Endothelial cell of umbilical vein (primary cell): ENCODE results near the gene MIS18A. TPM values are rescaled to one million over a fixed set of nuclear protein-coding genes. Genes with fewer than 3 reads are reported as not detected.

Source experiments
- BruUV-seq: library from RNA; stranded (reverse); fragments of 400-500 nt; replicated peaks from 2 replicates; lab custom pipeline; 2021; lab: Mats Ljungman, UMichigan
- CTCF ChIA-PET: fragments of 300-600, 350-600 bp; sonication (Branson Sonifier 250); formaldehyde crosslinking; loops from one replicate; lab custom pipeline; 2021; ENCODE audit warnings: antibody characterized with exemption, inconsistent platforms; lab: Charles Lee
- POLR2A ChIA-PET: fragments of 300-600, 350-600 bp; sonication (Branson Sonifier 250); formaldehyde crosslinking; loops from one replicate; lab custom pipeline; 2021; ENCODE audit warnings: antibody characterized with exemption, inconsistent platforms; lab: Charles Lee
- DNase-seq: peaks from one replicate; pipeline ENCODE4 v3.0.0-alpha.2; 2011; ENCODE audit warnings: low read depth, low spot score
- FAIRE-seq: peaks from 2 replicates; lab custom pipeline; 2011; peaks lifted over from hg19 to GRCh38; lab: Jason Lieb, UNC
- H2AFZ ChIP-seq: 2 replicates; pipeline ENCODE4 v1.6.0; 2012; ENCODE audit warnings: low read depth, low read length, control low read depth, inconsistent platforms
- H3K27ac ChIP-seq: 2 replicates; pipeline ENCODE4 v1.5.1; 2011; ENCODE audit warnings: low read depth, mild to moderate bottlenecking, control low read depth, low read length, moderate library complexity; ENCODE audit not compliant: insufficient read depth
- H3K27me3 ChIP-seq, 2 experiments: 2 replicates each; pipeline versions ENCODE4 v1.6.0 to v1.6.1; 2011; ENCODE audit warnings: low read length in 2 of 2, mixed read lengths in 1 of 2; ENCODE audit not compliant: control insufficient read depth in 2 of 2, insufficient read depth in 2 of 2
- H3K36me3 ChIP-seq, 2 experiments: 2 replicates in 1 of 2; 3 replicates in 1 of 2; pipeline ENCODE4 v1.5.1; 2011; ENCODE audit warnings: low read length in 2 of 2, mild to moderate bottlenecking in 1 of 2, moderate library complexity in 1 of 2; ENCODE audit not compliant: control insufficient read depth in 2 of 2, insufficient read depth in 2 of 2; ENCODE audit errors: extremely low read depth in 1 of 2
- H3K4me1 ChIP-seq: 3 replicates; pipeline ENCODE4 v1.5.1; 2011; ENCODE audit warnings: mild to moderate bottlenecking, low read length; ENCODE audit not compliant: control insufficient read depth, insufficient read depth; ENCODE audit errors: extremely low read depth
- H3K4me2 ChIP-seq: 2 replicates; pipeline ENCODE4 v1.6.1; 2011; ENCODE audit warnings: low read length, control low read depth, mixed read lengths; ENCODE audit not compliant: insufficient read depth
- H3K4me3 ChIP-seq, 3 experiments: fragments of 200-600 bp in 1 of 3; sonication (generic), shearing (Covaris generic) in 1 of 3; replicated peaks in 1 of 3; 2 replicates each; pipeline ENCODE4 v1.5.1; 2011 to 2016; ENCODE audit warnings: control low read depth in 3 of 3, low read length in 3 of 3, mild to moderate bottlenecking in 2 of 3, inconsistent platforms in 1 of 3, low read depth in 1 of 3, moderate library complexity in 1 of 3; ENCODE audit not compliant: insufficient read depth in 1 of 3
- H3K79me2 ChIP-seq: 2 replicates; pipeline ENCODE4 v1.6.0; 2012; ENCODE audit warnings: low read length, inconsistent platforms; ENCODE audit not compliant: control insufficient read depth, insufficient read depth
- H3K9ac ChIP-seq: replicated peaks from 2 replicates; pipeline ENCODE3; 2011; ENCODE audit warnings: low read length, control low read depth; ENCODE audit not compliant: insufficient read depth; ENCODE audit errors: extremely low read depth
- H3K9me1 ChIP-seq: replicated peaks from 3 replicates; pipeline ENCODE4 v1.6.0; 2011; ENCODE audit warnings: mild to moderate bottlenecking, low read length; ENCODE audit not compliant: control insufficient read depth, insufficient read depth; ENCODE audit errors: extremely low read depth
- H3K9me3 ChIP-seq: replicated peaks from 2 replicates; pipeline ENCODE4 v1.5.1; 2012; ENCODE audit warnings: low read length, inconsistent platforms; ENCODE audit not compliant: control insufficient read depth, insufficient read depth
- H4K20me1 ChIP-seq: replicated peaks from 2 replicates; pipeline ENCODE3; 2011; ENCODE audit warnings: mild to moderate bottlenecking, low read length; ENCODE audit not compliant: control insufficient read depth, insufficient read depth; ENCODE audit errors: extremely low read depth
- CTCF ChIP-seq, 2 donors: IDR thresholded peaks; 1 replicate in 1 of 2; 2 replicates in 1 of 2; pipeline ENCODE4 v1.5.1; 2011; ENCODE audit warnings: low read length in 2 of 2, mild to moderate bottlenecking in 2 of 2, moderate library complexity in 2 of 2, control low read depth in 1 of 2, inconsistent platforms in 1 of 2, low read depth in 1 of 2; ENCODE audit not compliant: insufficient read depth in 1 of 2; ENCODE audit errors: extremely low read depth in 1 of 2
- EZH2 ChIP-seq: IDR thresholded peaks from 2 replicates; pipeline ENCODE4 v1.6.1; 2012; ENCODE audit warnings: borderline replicate concordance, low read depth, mild to moderate bottlenecking, moderate library complexity, low read length, inconsistent platforms; ENCODE audit not compliant: severe bottlenecking
- FOS ChIP-seq: IDR thresholded peaks from 2 replicates; pipeline ENCODE4 v1.6.1; 2011; ENCODE audit warnings: mild to moderate bottlenecking, low read length, moderate library complexity, borderline replicate concordance; ENCODE audit not compliant: insufficient read depth
- GATA2 ChIP-seq: IDR thresholded peaks from 2 replicates; pipeline ENCODE4 v1.7.0; 2011; ENCODE audit warnings: low read depth, mild to moderate bottlenecking, moderate library complexity, mixed read lengths, low read length; ENCODE audit not compliant: insufficient read length, insufficient read depth
- JUN ChIP-seq: IDR thresholded peaks from 2 replicates; pipeline ENCODE4 v1.6.1; 2011; ENCODE audit warnings: borderline replicate concordance, low read depth; ENCODE audit not compliant: insufficient read length, insufficient read depth
- MAX ChIP-seq: IDR thresholded peaks from 2 replicates; pipeline ENCODE4 v1.6.1; 2011; ENCODE audit not compliant: insufficient read depth, insufficient read length
- MYC ChIP-seq: IDR thresholded peaks from one replicate; pipeline ENCODE4 v1.6.1; 2011; ENCODE audit warnings: mild to moderate bottlenecking, low read depth, low read length
- POLR2A ChIP-seq: IDR thresholded peaks from 2 replicates; pipeline ENCODE4 v1.6.1; 2012; ENCODE audit warnings: low read depth, mild to moderate bottlenecking, control low read depth, low read length
- POLR2AphosphoS5 ChIP-seq: IDR thresholded peaks from 2 replicates; pipeline ENCODE4 v1.6.1; 2012; ENCODE audit warnings: low read depth, mild to moderate bottlenecking, control low read depth, low read length, moderate library complexity; ENCODE audit not compliant: insufficient read depth
- dilution Hi-C: fragments of 300-500 bp; cut with MboI; formaldehyde crosslinking; loops from one replicate; pipeline ENCODE4 v1.15.0; 2019; ENCODE audit warnings: low sequenced_read_pairs; ENCODE audit not compliant: extremely low pct_ligation_motif_present
- intact Hi-C: fragments of 100-400 bp; cut with micrococcal nuclease; formaldehyde crosslinking; loops from one replicate; pipeline ENCODE4 v1.10.0; 2022
- polyA plus RNA-seq, 4 experiments: library from polyadenylated mRNA; depleted of rRNA in 3 of 4; stranded (reverse) in 3 of 4; unstranded in 1 of 4; fragments of >200 nt; gene quantifications; 2 replicates each; pipeline versions ENCODE4 v1.2.1 to v1.2.3, GENCODE V29; 2011 to 2012; ENCODE audit warnings: missing spikeins in 1 of 4
- total RNA-seq: library from RNA; stranded (reverse); gene quantifications from 2 replicates; pipeline ENCODE4 v1.2.3, GENCODE V29; 2021

MIS18A gene
- total and polyA plus RNA-seq, 2 donors (not counting 3 experiments of a cell fraction or from before 2014, with no cell fraction given): 7.9 to 19.7 TPM

GRCh38 chr21:32322103-32322502 is 43.3 kb upstream of the MIS18A start:
- no peak overlapping the region for H3K4me2 ChIP-seq
- H3K9ac ChIP-seq: no peak overlapping the region
- no peaks in the 10 kb centered on the region for H3K9me1 ChIP-seq
- no peak for FAIRE-seq
- dilution Hi-C loops (no loop called here), intact Hi-C loops (no loop called here)
- H3K27ac ChIP-seq: no peak overlapping the region
- ChIA-PET CTCF (no interaction called here), POLR2A (no interaction called here)
- H3K4me3 ChIP-seq: no peak overlapping the region
- DNase-seq: no peak
- no peak overlapping the region for H2AFZ ChIP-seq
- H3K9me3 ChIP-seq: no peaks in the 10 kb centered on the region
- H3K79me2 ChIP-seq: no peaks in the 10 kb centered on the region
- H3K27me3 ChIP-seq: no peaks in the 10 kb centered on the region
- no peaks in the 10 kb centered on the region for H4K20me1 ChIP-seq
- no TSS peak for BruUV-seq
- no peaks in the 10 kb centered on the region for H3K4me1 ChIP-seq
- TF ChIP-seq GATA2 (no peak), POLR2A (no peak), FOS (no peak), EZH2 (no peak), CTCF (IDR thresholded peaks at IDR 0.05; ENCODE audit: extremely low read depth in 1 of 2, insufficient read depth in 1 of 2, low read depth in 1 of 2, low read length in 2 of 2) (no peak), MYC (no peak), POLR2AphosphoS5 (no peak), MAX (no peak), JUN (no peak)
- H3K36me3 ChIP-seq: peaks cover 37 to 58% of the 10 kb centered on the region in 2 experiments
